ENCODE data around the gene NUDT16L1.

The NUDT16L1 gene

GRCh38 chr16:4664538-4665418, 28.6 kb upstream of the NUDT16L1 start:
- no peak for DNase-seq

- no peak for DNase-seq
Observed at GRCh38 chr16:4666537-4667202, 26.7 kb upstream of the NUDT16L1 start.

- no peak for DNase-seq
Observed at GRCh38 chr16:4667203-4667963, 26.0 kb upstream of the NUDT16L1 start.

- DNase-seq = no peak
Observed at GRCh38 chr16:4668313-4668960, 24.9 kb upstream of the NUDT16L1 start.

- no peak for DNase-seq
Observed at GRCh38 chr16:4673387-4674046, 19.8 kb upstream of the NUDT16L1 start.

GRCh38 chr16:4674926-4675530, 18.3 kb upstream of the NUDT16L1 start:
- no peak for DNase-seq

- DNase-seq = no peak
Observed at GRCh38 chr16:4675864-4676786, 17.2 kb upstream of the NUDT16L1 start.

- DNase-seq = no peak
Observed at GRCh38 chr16:4676831-4677230, 16.5 kb upstream of the NUDT16L1 start.

- no peak for DNase-seq
Observed at GRCh38 chr16:4677390-4677789, 16.0 kb upstream of the NUDT16L1 start.

GRCh38 chr16:4677994-4678393, 15.4 kb upstream of the NUDT16L1 start:
- DNase-seq = no peak

- DNase-seq = no peak
Observed at GRCh38 chr16:4678596-4678995, 14.8 kb upstream of the NUDT16L1 start.

GRCh38 chr16:4679156-4679849, 14.1 kb upstream of the NUDT16L1 start:
- no peak for DNase-seq

GRCh38 chr16:4679850-4680636, 13.3 kb upstream of the NUDT16L1 start:
- DNase-seq = no peak

GRCh38 chr16:4680673-4681470, 12.5 kb upstream of the NUDT16L1 start:
- DNase-seq = peak; percentile 74 to 81

- DNase-seq = no peak
Observed at GRCh38 chr16:4681471-4682083, 11.8 kb upstream of the NUDT16L1 start.

GRCh38 chr16:4682084-4682591, 11.2 kb upstream of the NUDT16L1 start:
- DNase-seq = no peak

GRCh38 chr16:4682616-4683254, 10.6 kb upstream of the NUDT16L1 start:
- DNase-seq = no peak
